ENCODE measurements around the gene NRN1L. TPM values are rescaled to one million over a fixed set of nuclear protein-coding genes. Genes with fewer than 3 reads are reported as not detected.
"Not testable (repeated sequence)": the region's sequence is repeated elsewhere in the genome, so short reads cannot be mapped to it uniquely, and the experiment has no call there.

NRN1L gene
- total RNA-seq, 1 donor from 2014 or later, result not detected

DNA sequence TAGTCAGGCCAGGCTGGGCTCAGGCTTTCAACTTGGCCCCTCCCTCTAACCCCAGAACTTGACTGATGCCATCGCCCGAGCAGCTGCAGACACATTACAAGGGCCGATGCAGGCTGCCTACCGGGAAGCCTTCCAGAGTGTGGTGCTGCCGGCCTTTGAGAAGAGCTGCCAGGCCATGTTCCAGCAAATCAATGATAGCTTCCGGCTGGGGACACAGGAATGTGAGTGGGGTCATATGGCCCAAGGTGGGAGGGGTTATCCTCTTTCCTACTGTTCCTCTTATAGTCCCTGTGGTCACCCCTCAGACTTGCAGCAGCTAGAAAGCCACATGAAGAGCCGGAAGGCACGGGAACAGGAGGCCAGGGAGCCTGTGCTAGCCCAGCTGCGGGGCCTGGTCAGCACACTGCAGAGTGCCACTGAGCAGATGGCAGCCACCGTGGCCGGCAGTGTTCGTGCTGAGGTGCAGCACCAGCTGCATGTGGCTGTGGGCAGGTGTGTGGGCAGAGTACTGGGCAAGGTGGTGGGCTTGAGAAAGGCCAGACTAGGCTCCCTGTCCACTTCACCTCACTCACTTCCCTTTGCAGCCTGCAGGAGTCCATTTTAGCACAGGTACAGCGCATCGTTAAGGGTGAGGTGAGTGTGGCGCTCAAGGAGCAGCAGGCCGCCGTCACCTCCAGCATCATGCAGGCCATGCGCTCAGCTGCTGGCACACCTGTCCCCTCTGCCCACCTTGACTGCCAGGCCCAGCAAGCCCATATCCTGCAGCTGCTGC, 2.1 kb upstream of the NRN1L start:
- DNase-seq (ENCODE audit: low read depth), result no peak

- DNase-seq (ENCODE audit: low read depth), result no peak
Observed at GRCh38 chr16:67883146-67883871, 1.4 kb upstream of the NRN1L start.

DNA sequence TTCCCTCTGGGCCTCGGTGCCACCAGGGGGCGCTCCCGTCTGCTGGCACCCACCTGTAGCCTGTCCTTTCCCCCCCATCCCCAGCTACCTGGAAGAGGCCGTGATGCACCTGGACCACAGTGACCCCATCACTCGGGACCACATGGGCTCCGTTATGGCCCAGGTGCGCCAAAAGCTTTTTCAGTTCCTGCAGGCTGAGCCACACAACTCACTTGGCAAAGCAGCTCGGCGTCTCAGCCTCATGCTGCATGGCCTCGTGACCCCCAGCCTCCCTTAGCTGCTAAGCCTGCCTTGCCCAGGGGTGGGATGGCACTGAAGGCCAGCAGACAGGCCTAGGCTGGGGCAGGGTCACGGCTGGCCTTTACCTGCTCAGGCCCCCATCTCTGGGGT, 818 bp upstream of the NRN1L start:
- peak; percentile 21 for DNase-seq (ENCODE audit: low read depth)

DNA sequence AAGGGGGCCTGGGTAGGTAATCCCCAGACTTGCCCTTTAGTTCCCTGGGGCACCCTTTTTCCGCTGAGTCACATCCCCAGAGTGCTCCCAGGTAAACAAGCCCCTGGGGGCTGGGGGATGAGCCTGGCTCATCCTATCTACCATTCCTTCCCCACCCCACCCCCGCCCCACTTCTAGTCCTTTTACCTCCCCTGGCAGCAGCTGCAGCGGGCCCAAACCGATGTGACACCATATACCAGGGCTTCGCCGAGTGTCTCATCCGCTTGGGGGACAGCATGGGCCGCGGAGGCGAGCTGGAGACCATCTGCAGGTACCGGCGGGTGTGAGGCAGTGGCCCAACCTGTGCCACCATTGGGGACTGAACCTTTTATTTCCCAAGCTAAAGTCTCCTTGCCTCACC, 860 bp downstream of the NRN1L start:
- DNase-seq (ENCODE audit: low read depth), result no peak

- DNase-seq (ENCODE audit: low read depth), result no peak
Observed at GRCh38 chr16:67885976-67886375, 1.3 kb downstream of the NRN1L start.

DNA sequence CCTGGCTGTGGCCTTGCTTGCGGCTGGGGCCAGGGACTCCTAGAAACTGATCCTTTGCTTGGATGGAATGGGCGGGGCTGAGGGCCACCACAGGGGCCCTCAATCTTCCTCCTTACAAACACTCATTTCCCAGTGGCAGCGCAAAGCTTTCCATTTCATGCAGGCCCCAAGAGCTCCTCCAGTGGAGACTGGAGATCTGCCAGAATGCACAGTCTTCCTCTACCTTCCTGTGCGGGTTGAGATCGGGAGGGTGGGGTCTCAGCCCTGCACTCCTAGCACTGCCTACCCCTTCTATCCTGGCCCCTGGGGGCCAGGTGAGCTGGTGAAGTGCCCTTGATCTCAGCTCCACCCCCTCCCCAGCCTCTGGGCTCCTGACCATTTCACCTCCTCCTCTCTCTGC, 1.7 kb downstream of the NRN1L start:
- DNase-seq (ENCODE audit: low read depth), result no peak

GRCh38 chr16:67888331-67888730, 3.6 kb downstream of the NRN1L start:
- no peak for DNase-seq (ENCODE audit: low read depth)

GRCh38 chr16:67892375-67892774, 7.7 kb downstream of the NRN1L start:
- DNase-seq (ENCODE audit: low read depth), result no peak

DNA sequence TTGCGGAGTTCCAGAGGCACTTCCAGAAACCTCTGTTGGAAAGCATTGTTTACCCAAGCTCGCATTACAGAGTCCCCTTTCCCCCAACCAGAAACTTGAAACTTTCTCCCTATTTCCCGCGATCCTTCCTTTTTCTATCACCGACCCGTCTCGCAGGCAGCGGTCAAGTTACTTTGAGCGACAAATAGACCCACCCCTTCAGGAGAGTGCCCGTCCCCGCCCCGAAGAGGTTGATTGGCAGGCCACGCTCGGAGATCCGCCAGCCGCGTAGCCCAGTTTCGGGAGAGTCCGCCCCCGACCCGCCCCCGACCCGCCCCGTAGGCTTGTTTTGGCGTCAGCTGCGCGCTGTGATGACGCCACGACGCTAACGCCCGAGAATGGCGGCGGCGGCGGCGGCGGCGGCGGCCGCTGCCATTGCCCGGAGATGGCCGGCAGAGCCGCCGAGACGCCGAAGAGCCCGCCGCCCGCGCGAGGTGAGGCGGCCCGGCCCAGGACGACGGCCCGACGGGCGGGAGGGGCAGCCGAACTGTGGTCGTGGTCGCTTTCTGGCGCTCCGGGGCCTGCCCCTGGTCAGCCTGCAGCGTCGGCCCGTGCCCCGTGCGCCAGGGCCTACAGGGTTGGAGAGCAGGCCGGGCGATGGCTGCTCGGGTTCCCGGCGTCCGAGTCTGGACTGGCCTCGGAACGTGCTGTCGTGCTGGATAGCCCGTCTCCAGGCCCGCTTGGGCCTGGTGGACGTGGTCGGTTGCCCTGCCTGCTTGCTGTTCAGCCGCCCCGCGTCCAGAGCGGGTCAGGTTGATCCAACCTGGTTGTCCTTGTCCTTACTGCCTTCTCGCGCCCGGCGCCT, 8.4 kb downstream of the NRN1L start, which contains the start of gene PSKH1:
Gene PSKH1, plus strand, starts transcription at position 356 of the 844 bp plus-strand sequence. CDS start 15,496 bp downstream, outside the sequence.
- DNase-seq (ENCODE audit: low read depth), result peak; percentile 85

DNA sequence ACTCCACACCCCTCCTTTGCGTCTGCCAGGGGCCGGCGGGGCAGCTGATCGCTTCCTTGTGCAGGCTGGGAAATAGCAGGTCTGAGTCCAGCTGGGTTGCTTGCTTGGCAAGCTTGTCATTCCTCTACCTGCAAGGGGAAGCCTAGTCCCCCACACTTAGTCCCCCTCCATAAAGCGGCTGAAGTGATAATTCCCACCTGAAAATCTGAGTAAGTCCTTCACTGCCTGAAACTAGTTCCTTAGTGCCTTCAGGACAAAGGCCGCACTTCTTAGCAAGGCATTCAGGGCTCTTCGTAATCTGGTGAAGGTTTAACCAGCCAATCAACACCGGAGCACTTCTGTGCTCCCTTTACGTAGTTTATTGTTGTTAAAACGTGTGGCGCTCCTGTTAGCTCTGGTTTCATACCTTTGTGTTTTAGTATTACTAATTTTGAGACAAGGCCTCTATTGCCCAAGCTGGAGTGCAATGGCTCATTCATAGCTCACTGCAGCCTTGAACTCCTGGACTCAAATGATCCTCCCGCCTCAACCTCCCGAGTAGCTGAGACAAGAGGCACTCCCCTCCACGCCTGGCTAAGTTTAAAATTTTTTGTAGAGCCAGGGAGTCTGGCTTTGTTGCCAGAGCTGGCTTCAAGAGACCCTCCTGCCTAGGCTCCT, 9.2 kb downstream of the NRN1L start:
- DNase-seq (ENCODE audit: low read depth), result peak; percentile 42

GRCh38 chr16:67897231-67897630, 12.5 kb downstream of the NRN1L start:
- peak; percentile 60 for DNase-seq (ENCODE audit: low read depth)

DNA sequence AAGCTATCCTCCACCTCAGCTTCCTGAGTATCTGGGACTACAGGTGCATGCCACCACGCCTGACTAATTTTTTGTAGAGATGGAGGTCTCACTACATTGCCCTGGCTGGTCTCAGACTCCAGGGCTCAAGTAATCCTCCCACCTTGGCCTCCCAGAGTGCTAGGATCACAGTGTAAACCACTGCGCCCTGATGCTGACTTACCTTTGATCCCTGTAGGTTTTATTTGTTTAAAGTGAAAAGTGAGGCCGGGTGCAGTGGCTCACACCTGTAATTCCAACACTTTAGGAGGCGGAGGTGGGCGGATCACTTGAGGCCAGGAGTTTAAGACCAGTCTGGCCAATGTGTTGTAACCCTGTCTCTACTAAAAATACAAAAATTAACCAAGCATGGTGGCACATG, 17.0 kb downstream of the NRN1L start:
- DNase-seq (ENCODE audit: low read depth), result no peak

DNA sequence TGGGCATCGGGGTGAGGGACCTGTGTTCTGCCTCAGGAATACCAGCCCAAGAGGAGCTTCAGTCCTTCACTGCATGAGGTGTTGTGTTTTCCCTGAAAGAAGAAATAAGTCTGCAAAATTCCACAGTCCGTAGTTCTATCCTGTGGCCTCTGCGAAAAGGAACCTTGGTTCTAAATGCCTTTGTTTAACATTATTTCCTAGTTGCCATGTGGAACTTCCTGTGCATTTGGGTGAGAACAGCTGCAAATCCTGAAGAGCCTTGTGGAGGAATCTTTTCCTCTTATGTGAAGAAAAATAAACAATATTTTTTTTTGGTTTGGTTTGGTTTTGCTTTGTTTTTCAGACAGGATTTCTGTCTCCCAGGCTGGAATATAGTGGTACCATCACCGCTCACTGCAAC, 18.1 kb downstream of the NRN1L start:
- no peak for DNase-seq (ENCODE audit: low read depth)

- no peak for DNase-seq (ENCODE audit: low read depth)
Observed at GRCh38 chr16:67907397-67908180, 22.9 kb downstream of the NRN1L start.

- DNase-seq (ENCODE audit: low read depth), result no peak
Observed at GRCh38 chr16:67909056-67909742, 24.5 kb downstream of the NRN1L start.

- DNase-seq (ENCODE audit: low read depth), result no peak
Observed at GRCh38 chr16:67910158-67910557, 25.5 kb downstream of the NRN1L start.

DNA sequence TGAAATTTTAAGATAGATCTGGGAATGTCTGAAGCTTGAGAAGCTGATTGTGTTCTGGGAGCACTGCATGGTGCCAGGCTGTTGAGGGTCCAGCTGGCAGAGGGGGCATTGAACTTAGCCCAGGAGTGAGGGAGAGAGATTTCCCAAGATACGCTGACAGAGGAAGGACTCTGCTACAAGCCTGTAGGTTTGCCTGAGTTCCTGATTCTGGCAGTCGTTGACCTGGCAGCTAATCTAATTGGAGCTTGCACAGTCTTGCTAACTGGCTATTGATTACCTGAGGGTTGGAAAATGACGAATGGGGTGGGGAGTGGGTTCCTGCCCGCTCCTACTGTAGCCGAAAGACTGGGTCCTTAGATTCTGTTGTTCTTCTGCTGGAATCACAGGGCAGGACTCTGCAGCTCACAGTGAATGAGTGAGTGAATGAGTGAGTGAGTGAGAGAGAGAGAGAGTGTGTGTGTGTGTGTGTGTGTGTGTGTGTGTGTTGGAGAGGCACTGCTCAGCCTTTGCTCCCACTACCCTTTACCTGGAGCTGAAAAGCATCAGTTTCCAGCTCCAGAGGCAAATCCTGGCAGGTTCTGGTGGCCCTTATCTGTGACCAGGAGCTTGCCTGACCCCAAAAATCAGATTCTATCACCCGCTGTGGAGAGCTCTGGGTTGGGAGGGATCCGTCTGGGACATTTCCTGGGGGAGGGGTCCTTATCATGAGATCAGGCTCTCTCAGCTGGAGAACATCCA, 30.2 kb downstream of the NRN1L start:
- DNase-seq (ENCODE audit: low read depth), result no peak

DNA sequence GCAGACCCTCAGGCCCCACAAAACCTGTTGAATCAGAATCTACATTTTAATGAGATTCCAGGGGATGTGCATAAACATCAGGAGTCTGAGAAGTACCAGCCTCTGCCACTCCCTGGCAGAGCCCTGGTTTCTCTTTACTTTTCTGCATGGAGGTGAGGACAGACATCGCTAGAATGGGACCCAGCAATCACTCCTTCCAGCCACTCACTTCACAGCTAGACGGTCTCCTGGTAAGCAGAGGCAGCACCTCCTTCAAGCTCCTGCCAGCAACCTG, 30.7 kb downstream of the NRN1L start:
- DNase-seq (ENCODE audit: low read depth), result not testable (repeated sequence)

DNA sequence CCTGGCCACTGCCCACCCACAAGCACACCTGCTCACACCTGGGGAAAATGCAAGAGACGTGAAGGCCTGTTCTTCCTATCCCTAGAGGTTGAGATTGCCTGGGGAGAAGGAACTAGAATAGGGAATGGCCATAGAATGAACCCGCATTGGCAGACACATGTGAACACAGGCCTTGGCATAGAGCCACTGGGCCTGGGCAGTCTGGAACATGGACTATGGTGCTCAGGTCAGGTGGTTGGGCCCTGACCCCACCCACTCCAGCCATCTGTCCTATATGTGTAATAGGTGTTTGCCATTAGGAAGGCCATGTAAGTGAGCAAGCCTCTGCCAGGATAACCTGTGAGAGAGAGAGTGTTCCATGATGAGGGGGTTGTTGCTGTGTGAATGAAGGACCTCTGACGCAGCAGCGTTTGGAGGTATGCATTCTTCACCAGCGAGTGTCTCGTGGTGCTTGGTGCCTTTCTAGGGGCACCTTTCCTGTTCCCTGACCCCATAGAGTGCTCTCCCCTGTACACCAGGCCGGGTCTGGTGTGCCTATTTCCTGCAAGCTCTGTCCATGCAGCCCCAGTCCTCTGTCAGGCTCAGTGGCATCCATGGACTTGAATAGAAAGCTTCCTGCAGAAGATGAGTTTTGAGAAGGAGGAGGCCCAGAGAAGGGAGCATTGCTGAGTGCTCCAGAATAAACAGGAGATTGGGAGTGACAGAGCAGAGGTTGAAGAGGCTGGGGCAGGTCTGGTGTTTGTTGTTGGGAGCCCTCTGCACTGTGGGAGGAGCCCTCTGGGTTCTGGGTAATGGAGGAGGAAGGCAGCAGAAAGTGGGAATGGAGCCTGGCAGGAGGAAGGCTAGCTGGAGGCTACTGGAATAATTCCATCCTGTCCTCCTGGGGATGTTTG, 31.4 kb downstream of the NRN1L start:
- no peak for DNase-seq (ENCODE audit: low read depth)
